Measurements from ENCODE around the gene SNF8.

The SNF8 gene

DNA sequence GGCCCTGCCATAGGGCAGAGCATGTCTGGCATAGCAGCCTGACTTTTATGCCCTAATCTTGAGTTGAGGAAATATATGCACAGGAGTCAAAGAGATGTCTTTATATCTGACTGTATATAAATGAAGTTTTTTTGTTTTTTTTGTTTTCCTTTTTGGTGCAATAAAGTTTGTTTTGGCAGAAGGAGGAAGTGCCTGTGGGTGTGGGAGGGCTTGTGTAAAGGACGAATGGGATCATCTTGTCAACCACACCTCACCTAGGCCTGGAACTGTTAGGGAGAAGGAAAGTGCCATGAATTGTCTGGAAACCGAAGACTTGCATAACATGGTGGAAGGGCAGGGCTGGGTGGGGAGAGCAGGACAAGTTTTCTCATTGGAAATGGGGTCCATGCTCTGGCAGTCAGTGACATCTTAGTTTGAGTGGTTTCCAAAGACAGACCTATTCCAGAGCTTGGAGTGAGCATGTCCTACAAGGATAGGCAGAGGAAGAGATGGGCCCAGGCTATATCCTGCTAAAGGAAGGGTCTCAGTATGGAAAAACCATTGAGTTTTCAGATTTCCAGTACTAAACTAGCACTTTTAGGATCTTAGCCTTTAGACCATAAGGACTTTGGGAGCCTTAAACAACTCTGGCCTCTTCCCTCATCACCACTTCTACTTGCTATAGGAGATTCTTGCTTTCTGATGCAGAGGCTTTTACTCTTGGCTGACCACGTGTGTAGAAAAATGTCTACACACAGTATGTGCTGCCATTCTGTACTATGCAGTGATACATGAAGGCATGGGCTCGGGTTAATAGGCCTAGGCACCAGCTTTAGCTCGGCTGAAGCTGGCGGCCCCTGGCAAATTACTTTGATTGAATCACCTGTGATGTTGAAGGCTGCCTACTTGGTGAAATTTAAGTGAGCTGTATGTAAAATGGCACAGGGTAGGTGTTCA, 15.5 kb downstream of the SNF8 start:
- no peak for TF ChIP-seq CTCF (IDR thresholded peaks at IDR 0.05; ENCODE audit: insufficient read depth, low read length, poor library complexity, severe bottlenecking)
- Histone ChIP-seq H3K36me3 (ENCODE audit: control insufficient read depth, insufficient read depth, low read length) (peaks cover 37% of the 10 kb centered on the region), H3K4me3 (replicated peaks; ENCODE audit: low read depth, low read length) (no peak overlapping the region), H3K27me3 (replicated peaks; ENCODE audit: control insufficient read depth, insufficient read depth, low read length) (no peaks in the 10 kb centered on the region)
- DNase-seq (ENCODE audit: extremely low read depth, insufficient read length) = no peak

DNA sequence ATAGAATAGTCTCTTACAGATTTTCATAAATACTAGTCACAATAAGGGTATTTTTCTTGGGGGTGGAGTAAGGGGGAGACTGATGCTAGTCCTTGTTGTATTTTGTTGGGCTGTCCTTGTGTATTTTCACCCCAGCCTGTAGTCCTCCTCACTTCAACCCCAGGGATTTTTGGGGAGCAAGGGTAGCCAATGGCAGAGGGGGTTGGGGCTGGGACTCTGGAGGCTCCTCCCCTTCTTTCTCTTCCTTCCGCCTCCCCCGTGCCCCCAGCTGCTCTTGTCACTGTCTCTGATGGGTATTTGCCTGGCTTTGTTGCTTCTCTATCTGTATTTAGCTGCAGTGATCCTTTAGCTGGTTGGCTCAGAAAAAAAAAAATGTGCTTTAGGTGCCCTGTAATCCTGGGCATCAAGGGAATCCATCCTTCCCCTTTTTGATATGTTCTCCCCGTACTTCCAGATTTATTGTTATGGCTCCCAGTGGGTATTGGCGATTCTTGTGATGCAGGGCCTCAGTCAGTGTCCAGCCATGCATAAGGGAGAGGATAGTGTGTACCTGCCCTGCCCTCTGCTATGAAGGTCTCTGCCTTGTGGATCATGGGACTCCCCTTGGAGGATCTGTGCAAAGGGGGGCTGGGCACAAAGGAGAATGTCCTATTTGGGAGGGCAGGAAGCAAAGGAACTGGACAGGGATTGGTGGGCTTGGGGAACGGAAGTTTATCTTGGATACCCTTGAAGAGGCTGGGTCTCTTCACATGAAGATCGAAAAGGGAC, 16.5 kb downstream of the SNF8 start:
- peaks cover 38% of the 10 kb centered on the region for H3K36me3 ChIP-seq (ENCODE audit: control insufficient read depth, insufficient read depth, low read length)

DNA sequence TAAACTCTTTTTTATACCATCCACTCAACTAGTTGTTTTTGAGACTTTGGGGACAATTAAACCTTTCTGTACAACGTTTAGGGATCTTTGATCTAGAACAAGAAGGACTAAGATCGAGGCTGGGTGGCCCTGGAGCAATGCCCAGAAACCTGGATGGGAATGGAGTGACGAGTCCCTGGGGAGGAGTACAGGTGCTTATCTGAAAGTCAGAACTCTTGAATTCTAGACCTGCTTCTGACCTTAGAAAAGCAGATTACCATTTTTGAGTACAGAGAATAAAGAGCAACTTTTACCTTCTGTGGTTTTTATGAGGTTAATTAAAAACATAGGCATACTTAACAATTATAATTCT, 18.7 kb downstream of the SNF8 start:
- Histone ChIP-seq H3K4me3 (replicated peaks; ENCODE audit: low read depth, low read length) (no peak overlapping the region), H3K27me3 (replicated peaks; ENCODE audit: control insufficient read depth, insufficient read depth, low read length) (no peaks in the 10 kb centered on the region), H3K36me3 (ENCODE audit: control insufficient read depth, insufficient read depth, low read length) (peaks cover 40% of the 10 kb centered on the region)
- no peak for DNase-seq (ENCODE audit: extremely low read depth, insufficient read length)
- no peak for TF ChIP-seq CTCF (IDR thresholded peaks at IDR 0.05; ENCODE audit: insufficient read depth, low read length, poor library complexity, severe bottlenecking)

More for the DNA sequence above, 16.5 kb downstream of the SNF8 start:
- TF ChIP-seq CTCF (IDR thresholded peaks at IDR 0.05; ENCODE audit: insufficient read depth, low read length, poor library complexity, severe bottlenecking) = no peak
- Histone ChIP-seq H3K4me3 (replicated peaks; ENCODE audit: low read depth, low read length) (no peak overlapping the region), H3K27me3 (replicated peaks; ENCODE audit: control insufficient read depth, insufficient read depth, low read length) (no peaks in the 10 kb centered on the region)
- DNase-seq (ENCODE audit: extremely low read depth, insufficient read length) = no peak

- TF ChIP-seq CTCF (IDR thresholded peaks at IDR 0.05; ENCODE audit: insufficient read depth, low read length, poor library complexity, severe bottlenecking) = no peak
- no peak overlapping the region for H3K4me3 ChIP-seq (replicated peaks; ENCODE audit: low read depth, low read length)
- H3K27me3 ChIP-seq (replicated peaks; ENCODE audit: control insufficient read depth, insufficient read depth, low read length) = no peaks in the 10 kb centered on the region
- peaks cover 41% of the 10 kb centered on the region for H3K36me3 ChIP-seq (ENCODE audit: control insufficient read depth, insufficient read depth, low read length)
- DNase-seq (ENCODE audit: extremely low read depth, insufficient read length) = no peak
These were observed 19.2 kb downstream of the SNF8 start for GRCh38 chr17:48925251-48925990.

GRCh38 chr17:48915459-48916282, 29.0 kb downstream of the SNF8 start:
- no peak for TF ChIP-seq CTCF (IDR thresholded peaks at IDR 0.05; ENCODE audit: insufficient read depth, low read length, poor library complexity, severe bottlenecking)
- Histone ChIP-seq H3K36me3 (ENCODE audit: control insufficient read depth, insufficient read depth, low read length) (peaks cover 16% of the 10 kb centered on the region), H3K4me3 (replicated peaks; ENCODE audit: low read depth, low read length) (peak overlapping the region; percentile 16; the same call in 1 of the 2 replicates), H3K27me3 (replicated peaks; ENCODE audit: control insufficient read depth, insufficient read depth, low read length) (no peaks in the 10 kb centered on the region)
- DNase-seq (ENCODE audit: extremely low read depth, insufficient read length) = peak; percentile 67

All from GM06990 (cell line).